Endometrial microvascular endothelial cells (primary cell): ENCODE data around the gene RNF151. TPM values are rescaled to one million over a fixed set of nuclear protein-coding genes. Genes with fewer than 3 reads are reported as not detected.
"Not testable (repeated sequence)": the region's sequence is repeated elsewhere in the genome, so short reads cannot be mapped to it uniquely, and the experiment has no call there.

ENCODE experiments used
- in situ Hi-C: cut with HindIII; loops from 2 replicates; pipeline ENCODE4 v1.10.0; 2017; ENCODE audit warnings: low sequenced_read_pairs, low pct_unique_long_range_greater_than_20kb; ENCODE audit errors: inconsistent ontology term
- total RNA-seq: library from RNA; depleted of rRNA; stranded (reverse); fragments of >200 nt; gene quantifications from one replicate; pipeline ENCODE4 v1.2.3, GENCODE V29; 2015; ENCODE audit errors: inconsistent ontology term

Gene RNF151
- total RNA-seq, 1 donor from 2014 or later, result not detected

DNA sequence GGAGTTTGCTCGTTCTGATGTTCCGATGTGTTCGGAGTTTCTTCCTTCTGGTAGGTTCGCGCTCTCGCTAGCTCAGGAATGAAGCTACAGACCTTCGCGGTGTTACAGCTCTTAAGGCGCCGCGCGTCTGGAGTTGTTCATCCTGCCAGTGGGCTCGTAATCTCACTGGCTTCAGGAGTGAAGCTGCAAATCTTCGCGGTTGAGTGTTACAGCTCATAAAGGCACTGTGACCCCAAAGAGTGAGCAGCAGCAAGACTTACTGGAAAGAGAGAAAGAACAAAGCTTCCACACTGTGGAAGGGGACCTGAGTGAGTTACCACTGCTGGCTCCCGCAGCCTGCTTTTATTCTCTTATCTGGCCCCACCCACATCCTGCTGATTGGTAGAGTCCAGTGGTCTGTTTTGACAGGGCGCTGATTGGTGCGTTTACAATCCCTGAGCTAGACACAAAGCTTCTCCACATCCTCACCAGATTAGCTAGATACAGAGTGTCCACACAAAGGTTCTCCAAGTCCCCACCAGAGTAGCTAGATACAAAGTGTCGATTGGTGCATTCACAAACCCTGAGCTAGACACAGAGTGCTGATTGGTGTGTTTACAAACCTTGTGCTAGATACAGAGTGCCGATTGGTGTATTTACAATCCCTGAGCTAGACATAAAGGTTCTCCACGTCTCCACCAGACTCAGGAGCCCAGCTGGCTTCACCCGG lies 9.1 kb upstream of the RNF151 start:
- in situ Hi-C loops, result not testable (repeated sequence)

DNA sequence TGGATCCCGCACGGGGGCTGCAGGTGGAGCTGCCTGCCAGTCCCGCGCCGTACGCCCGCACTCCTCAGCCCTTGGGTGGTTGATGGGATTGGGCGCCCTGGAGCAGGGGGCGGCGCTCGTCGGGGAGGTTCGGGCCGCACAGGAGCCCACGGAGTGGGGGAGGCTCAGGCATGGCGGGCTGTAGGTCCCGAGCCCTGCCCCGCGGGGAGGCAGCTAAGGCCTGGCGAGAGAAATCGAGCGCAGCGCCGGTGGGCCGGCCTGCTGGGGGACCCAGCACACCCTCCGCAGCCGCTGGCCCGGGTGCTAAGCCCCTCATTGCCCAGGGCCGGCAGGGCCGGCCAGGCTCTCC lies 8.5 kb upstream of the RNF151 start:
- in situ Hi-C loops, result not testable (repeated sequence)

DNA sequence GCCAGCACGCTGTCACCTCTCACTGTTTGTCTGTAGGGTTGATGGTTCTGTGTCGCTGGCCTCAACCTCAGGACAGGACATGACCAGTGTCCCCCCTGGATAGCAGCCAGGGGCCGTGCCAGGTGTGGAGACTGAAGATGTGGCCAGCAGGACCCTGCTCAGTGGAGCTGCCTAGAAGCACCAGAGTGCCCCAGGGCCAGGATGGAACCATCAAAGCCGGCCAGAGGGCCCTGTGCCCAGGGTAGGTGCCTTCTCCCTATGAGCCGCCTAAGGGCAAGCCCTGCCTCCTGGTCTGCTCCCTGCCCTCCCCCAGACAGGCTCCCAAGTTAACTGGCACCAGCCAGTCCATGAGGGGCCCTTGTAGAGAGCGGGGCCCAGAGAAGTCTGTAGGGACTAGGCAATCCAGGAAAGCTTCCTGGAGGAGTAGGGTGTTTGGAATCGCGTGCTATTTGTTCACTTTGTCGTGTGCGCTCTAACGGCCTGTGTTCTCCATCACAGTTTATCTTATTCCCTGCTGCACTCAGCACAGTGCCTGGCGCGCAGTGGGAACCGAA lies 7.9 kb upstream of the RNF151 start:
- in situ Hi-C loops, result no loop called here

DNA sequence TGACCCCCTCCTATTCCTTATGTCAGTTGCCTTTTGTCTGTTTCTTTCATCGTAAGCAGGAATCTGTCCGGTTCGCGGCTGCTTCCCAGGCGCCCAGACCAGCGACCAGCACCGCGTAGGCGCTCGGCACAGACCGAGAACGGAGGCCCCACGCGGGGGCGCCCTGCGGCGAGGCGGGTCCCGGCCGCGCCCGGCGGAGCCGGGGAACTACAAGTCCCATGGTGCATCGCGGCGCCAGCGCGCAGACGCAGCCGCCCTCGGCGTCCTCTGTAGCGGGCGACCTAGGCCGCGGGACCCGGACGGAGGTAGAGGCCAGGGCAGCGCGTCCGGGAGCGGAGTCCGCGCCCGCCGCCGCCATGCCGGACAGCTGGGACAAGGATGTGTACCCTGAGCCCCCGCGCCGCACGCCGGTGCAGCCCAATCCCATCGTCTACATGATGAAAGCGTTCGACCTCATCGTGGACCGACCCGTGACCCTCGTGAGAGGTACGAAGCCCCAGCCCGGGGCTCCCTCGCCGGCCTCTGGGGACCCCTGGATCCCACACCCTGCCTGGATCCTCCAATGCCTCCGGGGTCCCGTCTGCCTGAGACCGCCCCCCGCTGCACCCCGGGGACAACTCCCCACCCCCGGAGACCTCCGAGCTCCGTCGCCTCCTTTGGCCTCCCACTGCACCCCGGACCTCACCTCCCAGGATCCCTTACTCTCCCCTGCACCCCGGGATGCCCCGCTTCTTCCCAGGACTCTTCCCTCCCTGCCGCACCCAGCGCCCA lies 7.2 kb upstream of the RNF151 start, which contains the start of gene NDUFB10:
NDUFB10 (plus strand) TSS at position 270 of the 771 bp plus-strand sequence; CDS start at position 357, 87 bp downstream.
- in situ Hi-C loops, result no loop called here

DNA sequence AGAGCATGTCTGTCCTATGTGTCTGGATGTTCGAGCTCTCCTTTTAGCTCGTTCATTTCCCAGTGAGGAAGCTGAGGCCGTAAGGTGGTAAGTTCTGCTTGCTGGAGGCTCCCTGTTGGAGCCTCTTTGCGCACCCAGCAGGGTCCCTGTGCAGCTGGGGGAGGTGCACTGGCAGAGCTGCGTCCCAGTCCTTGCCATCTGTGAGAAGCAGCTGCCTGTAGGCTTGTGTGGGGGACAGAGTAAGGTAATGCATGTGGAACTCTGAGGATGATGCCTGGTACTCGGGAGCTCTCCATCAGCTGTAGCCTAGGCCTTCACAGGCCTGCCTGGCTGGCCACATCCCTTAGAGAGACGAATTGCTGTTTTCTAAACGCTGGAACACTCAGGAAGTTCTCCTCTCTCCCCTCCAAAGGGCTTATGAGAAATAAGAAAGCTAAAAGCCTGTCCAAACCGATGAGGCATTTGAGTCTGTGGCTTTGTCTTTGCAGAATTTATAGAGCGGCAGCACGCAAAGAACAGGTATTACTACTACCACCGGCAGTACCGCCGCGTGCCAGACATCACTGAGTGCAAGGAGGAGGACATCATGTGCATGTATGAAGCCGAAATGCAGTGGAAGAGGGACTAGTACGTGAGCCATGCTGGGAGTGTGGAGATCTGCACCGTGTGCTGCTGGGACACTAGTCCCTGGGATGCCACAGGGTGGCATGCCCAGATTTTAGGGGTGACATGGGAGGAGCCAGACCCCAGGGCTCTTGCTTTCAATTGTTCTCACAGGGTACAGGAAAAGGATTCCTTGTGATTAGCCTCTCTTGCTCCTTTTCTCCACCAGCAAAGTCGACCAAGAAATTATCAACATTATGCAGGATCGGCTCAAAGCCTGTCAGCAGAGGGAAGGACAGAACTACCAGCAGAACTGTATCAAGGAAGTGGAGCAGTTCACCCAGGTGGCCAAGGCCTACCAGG lies 5.7 kb upstream of the RNF151 start:
- in situ Hi-C loops, result no loop called here

DNA sequence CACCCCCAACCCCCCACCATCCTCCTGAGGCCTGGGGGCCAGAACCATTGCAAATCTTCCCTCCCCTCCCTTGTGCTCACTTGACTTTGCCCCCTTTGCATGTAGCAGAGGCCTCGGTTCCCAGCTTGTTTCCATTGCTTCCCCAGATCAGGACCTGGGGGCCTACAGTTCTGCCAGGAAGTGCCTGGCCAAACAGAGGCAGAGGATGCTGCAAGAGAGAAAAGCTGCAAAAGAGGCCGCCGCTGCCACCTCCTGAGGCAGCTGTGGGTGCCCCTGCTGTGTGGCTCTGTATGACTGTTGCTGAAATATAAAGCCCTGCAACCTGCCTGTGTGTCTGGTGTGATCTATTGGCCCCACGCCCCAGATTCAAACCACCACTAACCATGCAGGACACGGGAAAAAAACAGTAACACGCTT lies 5.0 kb upstream of the RNF151 start:
- in situ Hi-C loops, result no loop called here

DNA sequence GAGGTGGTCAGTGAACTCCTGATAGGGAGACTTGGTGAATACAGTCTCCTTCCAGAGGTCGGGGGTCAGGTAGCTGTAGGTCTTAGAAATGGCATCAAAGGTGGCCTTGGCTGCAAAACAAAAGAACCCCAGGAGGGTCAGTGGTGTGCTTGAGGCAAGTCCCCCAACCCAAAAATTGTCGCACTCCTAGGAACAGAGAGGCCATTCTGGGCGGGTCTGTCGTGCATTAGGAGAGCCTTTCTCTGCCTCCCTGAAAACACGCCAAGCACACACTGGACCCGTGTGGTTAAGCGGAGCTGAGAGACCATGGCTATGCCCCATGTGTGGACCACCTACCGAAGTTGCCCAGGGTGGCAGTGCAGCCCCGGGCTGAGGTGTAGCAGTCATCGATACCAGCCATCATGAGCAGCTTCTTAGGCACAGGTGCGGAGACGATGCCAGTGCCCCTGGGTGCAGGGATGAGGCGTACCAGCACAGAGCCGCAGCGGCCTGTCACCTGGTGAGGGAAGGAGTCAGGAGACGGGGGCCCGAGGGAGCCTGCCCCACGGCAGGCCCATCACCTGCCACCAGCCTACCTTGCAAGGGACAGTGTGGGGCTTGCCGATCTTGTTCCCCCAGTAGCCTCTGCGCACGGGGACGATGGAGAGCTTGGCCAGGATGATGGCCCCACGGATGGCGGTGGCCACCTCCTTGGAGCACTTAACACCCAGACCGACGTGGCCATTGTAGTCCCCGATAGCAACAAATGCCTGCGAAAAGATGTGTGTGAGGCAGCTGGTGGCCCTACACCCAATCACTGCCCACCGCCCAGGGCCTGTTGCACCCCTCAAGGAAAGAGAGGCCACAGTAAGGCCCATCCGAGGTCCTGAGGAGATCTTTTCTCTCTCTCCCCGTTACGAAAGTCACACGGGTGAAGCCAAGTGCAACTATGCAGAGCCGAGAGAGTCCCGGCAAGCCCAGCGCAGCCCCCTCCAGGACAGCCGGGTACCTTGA lies 4.2 kb upstream of the RNF151 start:
- in situ Hi-C loops, result not testable (repeated sequence)

DNA sequence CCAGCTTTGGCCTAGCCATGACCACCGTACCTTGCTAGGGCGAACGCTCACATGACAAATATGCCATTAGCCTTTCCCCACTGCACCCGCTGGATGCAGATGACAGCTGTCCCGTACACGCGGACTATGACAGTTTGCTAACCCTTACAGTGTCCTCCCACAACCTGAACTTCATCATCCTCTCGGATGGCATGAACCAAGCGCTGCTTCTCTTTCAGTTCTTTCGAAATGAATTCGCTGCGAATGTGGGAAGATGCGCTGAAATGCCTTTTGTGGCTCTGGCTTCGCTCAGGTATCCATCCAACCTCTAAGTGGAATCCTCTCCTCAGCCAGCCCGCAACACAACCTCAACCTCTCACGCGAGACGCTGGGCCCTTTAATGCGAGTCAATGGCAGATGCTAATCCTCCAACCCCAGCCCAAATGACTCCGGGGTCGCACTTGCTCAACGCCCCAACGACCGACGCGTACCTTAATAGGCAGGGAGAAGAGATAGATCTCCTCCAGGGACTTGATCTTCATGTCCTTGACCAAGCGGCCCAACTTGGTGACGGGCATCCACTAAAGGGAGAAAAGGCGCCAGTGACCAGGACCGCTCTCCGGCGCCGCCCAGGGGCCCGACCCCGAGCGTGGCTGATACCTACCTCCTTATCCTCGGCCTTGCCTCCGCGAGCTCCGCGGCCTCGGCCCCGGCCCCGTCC lies 2.7 kb upstream of the RNF151 start:
- in situ Hi-C loops, result no loop called here

DNA sequence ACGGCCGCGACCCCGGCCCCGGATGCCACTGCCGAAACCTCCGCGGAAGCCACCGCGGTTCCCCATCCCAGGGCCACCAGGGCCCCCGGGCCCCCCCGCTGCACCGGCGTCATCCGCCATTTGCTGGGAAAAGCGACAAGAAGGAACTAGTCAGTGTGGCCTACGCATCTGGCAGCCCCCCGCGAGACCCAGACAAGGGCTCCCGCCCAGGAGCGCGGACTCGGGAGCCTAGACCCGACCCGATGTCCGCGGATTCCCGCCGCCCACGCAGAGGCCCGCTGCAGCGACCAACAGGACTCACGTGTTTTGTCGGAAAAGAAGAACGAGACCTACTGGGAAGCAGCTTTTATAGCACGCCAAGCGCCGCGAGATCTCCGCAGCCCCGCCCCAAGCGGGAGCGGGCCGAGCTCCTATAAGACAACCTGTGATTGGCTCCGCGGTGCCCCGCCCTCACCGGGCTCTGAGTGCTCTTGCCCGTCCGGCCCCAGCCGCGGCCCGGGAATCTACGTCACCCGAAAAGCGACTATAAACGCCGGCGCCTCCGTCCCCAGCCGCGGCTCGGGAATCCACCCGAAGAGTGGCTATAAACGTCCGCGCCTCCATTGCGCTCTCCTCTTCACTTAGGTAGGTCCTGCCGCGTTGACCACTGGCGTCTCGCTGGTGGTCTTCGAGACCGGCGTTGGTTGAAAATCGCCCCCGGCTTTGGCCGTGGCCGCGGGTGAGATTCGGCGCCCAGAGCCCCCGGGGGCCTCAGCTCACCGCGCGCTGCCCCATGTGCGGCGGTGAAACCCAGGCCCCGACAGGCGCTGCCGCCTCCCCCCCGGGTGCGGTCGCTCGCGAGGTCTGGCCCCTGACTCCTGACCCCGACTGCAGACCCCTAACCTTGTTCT lies 1.9 kb upstream of the RNF151 start, which contains the start of gene RPS2:
RPS2 (minus strand) TSS at position 321 of the 890 bp plus-strand sequence; CDS start at position 120, 201 bp downstream.
- in situ Hi-C loops, result no loop called here

DNA sequence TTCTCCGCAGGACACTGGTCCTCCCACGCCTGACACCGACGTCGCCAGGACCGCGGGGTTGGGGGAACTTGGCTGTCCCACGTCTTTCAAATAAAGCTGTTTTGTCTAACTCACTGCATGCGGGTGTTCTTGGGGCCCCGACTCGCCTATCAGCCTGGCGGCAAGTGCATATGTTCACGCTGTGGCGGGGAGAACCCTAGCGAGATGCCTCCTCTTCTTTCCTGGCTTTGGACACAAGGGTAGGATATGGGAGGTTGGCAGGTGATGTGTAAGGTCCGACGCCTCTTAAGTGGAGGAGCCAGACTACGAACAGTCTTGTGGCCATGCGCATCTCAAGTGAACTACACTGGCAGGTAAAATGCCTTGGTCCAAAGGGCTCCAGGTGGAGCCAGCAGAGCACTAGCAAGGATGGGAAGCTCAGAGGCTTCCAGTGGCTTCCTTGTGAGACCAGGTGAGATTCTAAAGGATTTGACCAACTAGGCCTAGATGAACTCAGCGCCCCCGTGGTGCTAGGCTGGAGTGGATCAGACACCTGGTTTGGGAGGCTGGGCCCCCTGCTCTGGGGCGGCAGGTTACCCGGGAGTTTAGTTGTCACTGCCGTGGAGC lies 1.2 kb upstream of the RNF151 start:
- in situ Hi-C loops, result no loop called here

DNA sequence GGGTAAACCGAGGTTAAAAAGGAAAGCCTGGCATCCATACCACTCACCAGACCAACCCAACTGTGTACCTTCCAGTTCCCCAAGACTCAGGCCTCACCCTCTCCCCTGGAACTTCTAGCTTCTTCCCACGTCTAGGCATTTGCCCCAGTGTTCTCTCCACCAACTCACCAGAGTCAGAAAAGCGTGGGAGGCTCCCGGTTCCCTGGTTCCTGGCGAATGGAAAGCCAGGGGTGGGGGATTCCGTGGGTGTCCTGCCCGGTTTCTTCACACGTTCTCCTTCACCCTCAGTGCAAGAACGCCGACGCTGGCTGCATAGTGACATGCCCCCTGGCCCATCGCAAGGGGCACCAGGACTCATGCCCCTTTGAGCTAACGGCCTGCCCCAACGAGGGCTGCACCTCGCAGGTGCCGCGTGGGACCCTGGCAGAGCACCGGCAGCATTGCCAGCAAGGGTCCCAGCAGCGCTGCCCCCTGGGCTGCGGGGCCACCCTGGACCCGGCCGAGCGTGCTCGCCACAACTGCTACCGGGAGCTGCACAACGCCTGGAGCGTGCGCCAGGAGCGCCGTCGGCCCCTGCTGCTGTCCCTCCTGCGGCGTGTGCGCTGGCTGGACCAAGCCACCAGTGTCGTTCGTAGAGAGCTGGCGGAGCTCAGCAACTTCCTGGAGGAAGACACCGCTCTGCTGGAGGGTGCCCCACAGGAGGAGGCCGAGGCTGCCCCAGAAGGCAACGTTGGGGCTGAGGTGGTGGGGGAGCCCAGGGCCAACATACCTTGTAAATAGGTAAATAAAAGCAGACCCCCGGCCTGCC lies 1.7 kb downstream of the RNF151 start:
- in situ Hi-C loops, result no loop called here

DNA sequence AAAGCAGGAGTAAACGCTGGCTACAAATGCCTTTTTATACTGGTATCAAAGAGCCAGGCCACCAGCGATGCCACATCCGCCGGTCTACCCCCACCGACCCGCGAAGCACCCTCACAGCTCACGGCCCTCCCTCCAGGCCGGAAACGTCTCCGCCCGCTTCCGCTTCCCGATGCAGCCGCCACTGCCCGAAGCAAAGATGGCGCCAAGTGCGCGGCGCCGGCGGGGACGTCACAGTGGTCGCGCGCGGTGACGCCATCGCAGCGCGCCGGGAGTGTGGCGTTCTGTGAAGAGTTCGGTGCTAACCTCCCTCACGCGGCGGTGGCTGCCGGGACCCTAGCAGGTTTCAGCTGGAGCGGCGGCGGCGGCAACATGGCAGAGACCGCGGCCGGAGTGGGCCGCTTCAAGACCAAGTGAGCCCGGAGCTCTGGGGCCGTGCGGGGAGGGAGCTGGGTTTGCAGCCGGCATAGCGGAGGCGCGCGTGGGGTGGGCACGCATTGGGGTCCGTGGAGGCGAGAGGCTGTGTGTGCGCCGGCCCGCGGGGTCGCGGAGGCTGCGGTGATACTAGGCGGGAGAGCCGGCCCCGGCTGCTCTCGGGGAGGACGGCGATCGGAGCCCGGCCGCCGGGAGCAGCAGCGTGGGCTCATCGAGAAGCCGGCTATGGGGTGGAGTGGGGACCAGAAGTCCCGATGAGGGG lies 5.3 kb downstream of the RNF151 start, which contains the start of gene TBL3:
TBL3 (plus strand) TSS at position 258 of the 694 bp plus-strand sequence; CDS start at position 370, 112 bp downstream.
- in situ Hi-C loops, result no loop called here

DNA sequence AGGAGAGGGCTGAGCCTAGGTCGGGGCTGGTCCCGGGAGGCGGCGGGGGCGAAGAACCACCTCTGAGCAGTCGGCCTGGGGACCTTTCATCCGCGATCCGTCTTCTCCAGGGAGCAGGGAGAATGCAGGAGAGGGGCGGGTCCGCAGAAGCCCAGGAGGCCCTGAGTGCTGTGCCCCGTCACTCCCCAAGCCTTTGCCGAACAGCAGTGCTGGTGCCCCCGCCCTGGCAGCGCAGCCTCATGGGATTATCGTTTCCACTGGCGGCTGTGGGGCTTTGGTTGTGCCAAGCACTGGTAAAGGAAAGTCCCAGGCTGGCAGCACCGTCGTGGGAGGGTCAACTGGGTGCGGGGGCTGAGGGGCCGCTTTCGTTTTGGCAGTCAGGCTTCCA lies 5.8 kb downstream of the RNF151 start:
- in situ Hi-C loops, result no loop called here

DNA sequence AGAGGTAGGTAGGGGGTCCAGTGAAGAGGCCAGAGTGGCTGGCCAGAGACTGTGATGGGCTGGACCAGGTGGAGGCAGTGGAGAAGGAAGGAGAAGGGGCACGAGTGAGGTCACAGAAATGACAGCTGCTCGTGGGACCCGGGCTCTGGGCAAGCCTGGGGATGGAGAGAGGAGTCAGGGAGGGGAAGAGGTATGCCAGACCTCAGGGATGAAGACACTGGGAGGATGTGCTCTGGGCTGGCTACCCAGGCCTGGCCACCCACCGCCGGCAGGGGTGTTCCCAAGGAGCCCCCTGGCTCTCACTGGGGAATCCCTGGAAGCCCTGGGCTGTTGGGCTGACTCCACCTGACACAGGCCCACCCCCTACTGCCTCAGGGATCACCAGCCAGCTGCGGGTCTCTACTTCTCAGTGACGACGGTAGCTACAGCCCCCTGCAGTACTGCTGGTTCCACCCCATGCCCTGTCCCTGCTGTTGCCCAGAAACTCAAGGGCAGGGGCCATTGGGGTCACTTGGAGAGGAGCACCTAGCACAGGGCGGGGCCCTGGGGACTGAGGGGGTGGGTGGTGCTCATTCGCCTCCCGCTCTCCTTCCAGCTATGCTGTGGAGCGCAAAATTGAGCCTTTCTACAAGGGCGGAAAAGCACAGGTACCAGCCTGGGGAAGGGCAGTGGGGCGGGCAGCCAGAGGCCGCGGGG lies 7.0 kb downstream of the RNF151 start:
- in situ Hi-C loops, result no loop called here
